C4-2B (cell line): ENCODE data around the gene E2F6.

Source experiments
- H3K27ac ChIP-seq: fragments of 450-650 bp; 2 replicates; pipeline ENCODE4 v1.5.1; 2017
- CTCF ChIP-seq: fragments of 450-650 bp; conservative IDR thresholded peaks from 2 replicates; pipeline ENCODE4 v1.5.1; 2017; ENCODE audit warnings: mild to moderate bottlenecking
- ZFX ChIP-seq: fragments of 450-650 bp; IDR thresholded peaks from 2 replicates; pipeline ENCODE4 v1.6.1; 2017

The E2F6 gene

GRCh38 chr2:11450791-11451190 is 15.2 kb downstream of the E2F6 start:
- H3K27ac ChIP-seq, result no peak overlapping the region

GRCh38 chr2:11446733-11447248 is 19.2 kb downstream of the E2F6 start:
- TF ChIP-seq ZFX (no peak), CTCF (peak; percentile 83)
- no peak overlapping the region for H3K27ac ChIP-seq

More at GRCh38 chr2:11450791-11451190, 15.2 kb downstream of the E2F6 start:
- TF ChIP-seq CTCF (no peak), ZFX (no peak)

GRCh38 chr2:11444737-11445136 is 21.2 kb downstream of the E2F6 start:
- TF ChIP-seq ZFX (no peak), CTCF (no peak)
- H3K27ac ChIP-seq, result no peak overlapping the region

- TF ChIP-seq CTCF (no peak), ZFX (no peak)
- H3K27ac ChIP-seq, result no peak overlapping the region
Observed at GRCh38 chr2:11438555-11439080, 27.3 kb downstream of the E2F6 start.

- H3K27ac ChIP-seq, result no peak overlapping the region
- TF ChIP-seq ZFX, result no peak
- TF ChIP-seq CTCF, result no peak
Observed at GRCh38 chr2:11437602-11438001, 28.4 kb downstream of the E2F6 start.

- H3K27ac ChIP-seq, result no peak overlapping the region
- no peak for TF ChIP-seq ZFX
- no peak for TF ChIP-seq CTCF
Observed at GRCh38 chr2:11435036-11435435, 30.9 kb downstream of the E2F6 start.

- no peak overlapping the region for H3K27ac ChIP-seq
- no peak for TF ChIP-seq CTCF
Observed at GRCh38 chr2:11434443-11434842, 31.5 kb downstream of the E2F6 start.
